ENCODE data around the gene GRID1. TPM values are rescaled to one million over a fixed set of nuclear protein-coding genes. Genes with fewer than 3 reads are reported as not detected.

The GRID1 gene
- total and polyA plus RNA-seq, 10 of the 15 experiments (the other 5 are each of a cell fraction or from before 2014, with no cell fraction given), result 0.04 to 0.62 (median 0.08) TPM; not detected in 5

DNA sequence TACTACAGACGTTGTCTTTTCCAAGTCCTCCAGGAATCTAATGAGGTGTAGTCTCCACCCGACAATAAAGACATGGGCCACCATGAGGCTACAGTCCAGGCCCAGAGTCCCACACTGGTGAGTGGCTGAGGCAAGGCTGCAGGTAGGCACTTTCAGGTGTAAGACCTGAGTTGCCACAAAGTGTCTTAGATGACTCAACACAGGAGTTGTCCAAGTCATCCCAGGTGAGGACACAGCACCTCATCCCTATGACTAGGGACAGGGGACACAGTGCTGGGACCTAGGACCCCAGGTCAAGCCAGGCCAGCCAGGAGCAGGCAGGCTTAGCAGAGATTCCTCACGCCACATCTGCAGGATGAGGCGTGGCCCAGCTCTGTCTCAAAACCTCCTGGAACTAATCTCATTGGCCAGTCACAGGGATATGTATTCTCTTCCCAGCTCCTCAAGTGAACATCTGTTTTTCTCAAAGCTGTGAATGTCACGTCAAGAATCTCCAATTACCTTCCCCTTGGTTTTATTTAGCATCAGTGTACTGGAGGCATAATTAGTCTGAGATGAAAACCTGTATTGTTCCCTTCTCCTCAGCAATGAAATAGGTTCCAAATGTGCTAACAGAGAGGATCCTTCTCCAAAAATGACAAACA lies 254.6 kb downstream of the GRID1 start:
- no peak overlapping the region for H3K27ac ChIP-seq (ENCODE audit: control insufficient read depth, insufficient read depth)
- H3K4me2 ChIP-seq (ENCODE audit: control insufficient read depth, insufficient read depth), result no peak overlapping the region
- TF ChIP-seq RAD51 (IDR thresholded peaks at IDR 0.05), result no peak
- H3K4me3 ChIP-seq, result no peak overlapping the region
- no peak overlapping the region for H3K9ac ChIP-seq (ENCODE audit: control insufficient read depth, insufficient read depth, low read length)
- intact Hi-C loops (cut with micrococcal nuclease; ENCODE audit: unreplicated experiment), result no loop called here
- H2AFZ ChIP-seq (ENCODE audit: control insufficient read depth, low read depth, low read length), result no peak overlapping the region
- peaks cover 0 to 5% of the 10 kb centered on the region in 2 experiments; a peak in 3 of 4 replicates for H3K27me3 ChIP-seq (replicated peaks in 1 of 2; ENCODE audit: control insufficient read depth in 2 of 2, insufficient read depth in 2 of 2, low read length in 1 of 2)
- FAIRE-seq (no peak), DNase-seq (ENCODE audit: low read depth, low spot score) (no peak), ATAC-seq (no peak)
- RAD21 ChIA-PET (ENCODE audit: unreplicated experiment), result no interaction called here
- H3K4me1 ChIP-seq (ENCODE audit: control insufficient read depth, insufficient read depth, low read length), result no peaks in the 10 kb centered on the region
- no peaks in the 10 kb centered on the region for H3K9me3 ChIP-seq (replicated peaks; ENCODE audit: control insufficient read depth, insufficient read depth, low read length)
- CTCF ChIA-PET, result interaction anchor here (1.7 kb wide), 1 partner anchor 12 kb away, joined by 4 read pairs; no protein-coding TSS in a partner anchor
- WGBS (ENCODE audit: insufficient coverage, insufficient replicate concordance, low lambda C conversion rate, missing lambda C conversion rate), result 12% methylated on average over 5 of the region's 5 CpGs
- BruUV-seq (replicated peaks), result no TSS peak
- in situ Hi-C loops (cut with MboI), result no loop called here
- POLR2A ChIA-PET, result no interaction called here
- H3K79me2 ChIP-seq (ENCODE audit: control insufficient read depth, insufficient read depth, low read length), result no peaks in the 10 kb centered on the region
- H4K20me1 ChIP-seq (ENCODE audit: control insufficient read depth, insufficient read depth), result no peaks in the 10 kb centered on the region
- SMC1A ChIA-PET (ENCODE audit: uncharacterized antibody, unreplicated experiment), result no interaction called here
- H3K36me3 ChIP-seq (ENCODE audit: control insufficient read depth in 2 of 2, insufficient read depth in 2 of 2, low read length in 1 of 2), result no peaks in the 10 kb centered on the region

DNA sequence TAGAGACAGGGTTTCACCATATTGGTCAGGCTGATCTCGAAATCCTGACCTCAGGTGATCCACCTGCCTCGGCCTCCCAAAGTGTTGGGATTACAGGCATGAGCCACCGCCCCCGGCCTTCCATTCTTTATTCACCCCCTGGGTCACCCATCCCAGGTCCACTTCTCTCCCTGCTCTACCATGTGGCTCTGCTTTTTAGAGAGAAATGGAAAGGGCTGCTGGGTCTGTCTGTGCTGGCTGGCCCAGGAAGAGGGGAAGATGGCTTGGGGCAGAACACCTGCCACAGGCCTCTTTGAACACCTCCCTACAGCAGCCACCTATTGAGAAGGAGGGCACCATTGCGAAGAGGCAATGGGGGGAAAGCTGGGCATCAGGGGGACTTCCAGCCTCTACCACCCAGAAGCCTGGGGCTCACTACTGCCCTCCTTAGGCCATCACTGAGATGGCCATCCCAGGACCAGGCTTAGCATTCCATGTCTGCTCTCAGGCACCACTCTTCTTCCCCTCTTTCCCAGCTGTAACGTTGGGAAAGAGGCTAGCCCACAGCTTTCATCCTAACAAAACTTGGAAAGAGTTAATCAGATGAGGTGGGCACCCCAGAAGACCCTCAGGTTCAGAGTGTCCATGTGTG lies 256.3 kb downstream of the GRID1 start:
- SMC1A ChIA-PET (ENCODE audit: uncharacterized antibody, unreplicated experiment), result no interaction called here
- no peak for FAIRE-seq
- BruUV-seq (replicated peaks), result no TSS peak
- no peaks in the 10 kb centered on the region for H3K36me3 ChIP-seq (ENCODE audit: control insufficient read depth in 2 of 2, insufficient read depth in 2 of 2, low read length in 1 of 2)
- no peaks in the 10 kb centered on the region for H4K20me1 ChIP-seq (ENCODE audit: control insufficient read depth, insufficient read depth)
- H3K79me2 ChIP-seq (ENCODE audit: control insufficient read depth, insufficient read depth, low read length), result no peaks in the 10 kb centered on the region
- in situ Hi-C loops (cut with MboI) (no loop called here), intact Hi-C loops (cut with micrococcal nuclease; ENCODE audit: unreplicated experiment) (no loop called here)
- RAD21 ChIA-PET (ENCODE audit: unreplicated experiment), result no interaction called here
- 24% methylated on average over 6 of the region's 6 CpGs for WGBS (ENCODE audit: insufficient coverage, insufficient replicate concordance, low lambda C conversion rate, missing lambda C conversion rate)
- H3K27me3 ChIP-seq (replicated peaks in 1 of 2; ENCODE audit: control insufficient read depth in 2 of 2, insufficient read depth in 2 of 2, low read length in 1 of 2), result peaks cover 2 to 5% of the 10 kb centered on the region in 2 experiments
- H3K4me1 ChIP-seq (ENCODE audit: control insufficient read depth, insufficient read depth, low read length), result no peaks in the 10 kb centered on the region
- no peak overlapping the region for H3K4me3 ChIP-seq
- TF ChIP-seq HDGF (IDR thresholded peaks at IDR 0.05) (no peak), RAD21 (IDR thresholded peaks at IDR 0.05; ENCODE audit: insufficient read depth, low read depth, low read length) (0 out of 2 replicates have a peak, but pooled peaks have one; percentile 7)
- TF ChIP-seq, protein P1, sequence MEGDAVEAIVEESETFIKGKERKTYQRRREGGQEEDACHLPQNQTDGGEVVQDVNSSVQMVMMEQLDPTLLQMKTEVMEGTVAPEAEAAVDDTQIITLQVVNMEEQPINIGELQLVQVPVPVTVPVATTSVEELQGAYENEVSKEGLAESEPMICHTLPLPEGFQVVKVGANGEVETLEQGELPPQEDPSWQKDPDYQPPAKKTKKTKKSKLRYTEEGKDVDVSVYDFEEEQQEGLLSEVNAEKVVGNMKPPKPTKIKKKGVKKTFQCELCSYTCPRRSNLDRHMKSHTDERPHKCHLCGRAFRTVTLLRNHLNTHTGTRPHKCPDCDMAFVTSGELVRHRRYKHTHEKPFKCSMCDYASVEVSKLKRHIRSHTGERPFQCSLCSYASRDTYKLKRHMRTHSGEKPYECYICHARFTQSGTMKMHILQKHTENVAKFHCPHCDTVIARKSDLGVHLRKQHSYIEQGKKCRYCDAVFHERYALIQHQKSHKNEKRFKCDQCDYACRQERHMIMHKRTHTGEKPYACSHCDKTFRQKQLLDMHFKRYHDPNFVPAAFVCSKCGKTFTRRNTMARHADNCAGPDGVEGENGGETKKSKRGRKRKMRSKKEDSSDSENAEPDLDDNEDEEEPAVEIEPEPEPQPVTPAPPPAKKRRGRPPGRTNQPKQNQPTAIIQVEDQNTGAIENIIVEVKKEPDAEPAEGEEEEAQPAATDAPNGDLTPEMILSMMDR (IDR thresholded peaks at IDR 0.05 in 2 of 3, conservative IDR thresholded peaks at IDR 0.05 in 1 of 3; ENCODE audit: control insufficient read depth in 2 of 3, extremely low read depth in 1 of 3, insufficient read depth in 1 of 3, low read depth in 3 of 3, low read length in 3 of 3), result peak; percentile 33 to 52 (median 40); a peak in 5 of 6 replicates
- CTCF ChIA-PET, result interaction anchor here (1.3 to 1.7 kb wide), 2 partner anchors 10 to 29 kb away, joined by 4 read pairs; no protein-coding TSS in a partner anchor
- no peaks in the 10 kb centered on the region for H3K9me3 ChIP-seq (replicated peaks; ENCODE audit: control insufficient read depth, insufficient read depth, low read length)
- no peak overlapping the region for H2AFZ ChIP-seq (ENCODE audit: control insufficient read depth, low read depth, low read length)
- POLR2A ChIA-PET, result no interaction called here
- no peak overlapping the region for H3K4me2 ChIP-seq (ENCODE audit: control insufficient read depth, insufficient read depth)
- no peak for DNase-seq (ENCODE audit: low read depth, low spot score)
- H3K9ac ChIP-seq (ENCODE audit: control insufficient read depth, insufficient read depth, low read length), result no peak overlapping the region
- no peak overlapping the region for H3K27ac ChIP-seq (ENCODE audit: control insufficient read depth, insufficient read depth)
- ATAC-seq, result peak; percentile 52
